ENCODE data around the gene MCRIP1. TPM values are rescaled to one million over a fixed set of nuclear protein-coding genes. Genes with fewer than 3 reads are reported as not detected.

MCRIP1 gene
- total and polyA plus RNA-seq, 2 of the 4 experiments (the other 2 are of a cell fraction): 56.5 to 164 TPM

DNA sequence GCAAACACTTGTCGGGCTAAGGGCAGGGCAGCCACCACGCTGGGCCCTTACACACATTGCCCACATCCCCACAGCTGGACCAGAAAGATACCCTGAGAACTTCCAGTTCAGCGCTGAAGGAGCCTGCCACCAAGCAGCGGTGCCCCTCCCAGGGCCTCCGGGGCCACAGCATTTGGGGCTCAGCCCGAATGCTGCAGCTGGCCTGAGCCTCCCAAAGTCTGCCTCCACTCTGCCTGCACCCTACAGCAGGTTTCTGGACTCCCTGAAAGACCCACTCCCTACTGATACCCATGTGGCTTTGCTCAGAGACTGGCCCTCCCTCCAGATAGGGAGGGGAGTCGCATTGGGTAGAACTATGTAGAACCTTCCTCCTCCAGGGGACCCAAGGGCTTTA lies 1.5 kb downstream of the MCRIP1 start:
- in situ Hi-C loops (cut with MboI; ENCODE audit: low sequenced_read_pairs): no loop called here
- H2BK15ac ChIP-seq (ENCODE audit: low read depth, low read length): no peak overlapping the region; the same call in 2 of the 3 replicates
- DNase-seq: no peak
- H3K79me1 ChIP-seq (ENCODE audit: low read depth in 1 of 2, low read length in 2 of 2): peaks cover 21 to 63% of the 10 kb centered on the region in 2 experiments
- 0 out of 2 replicates have a peak overlapping the region, but pooled peaks have one; percentile 93 for H3K9ac ChIP-seq (ENCODE audit: low read depth, low read length)
- CTCF ChIA-PET: no interaction called here
- H3K14ac ChIP-seq (replicated peaks; ENCODE audit: low read depth, low read length): no peak overlapping the region
- peaks cover 7% of the 10 kb centered on the region; the same call in 1 of the 2 replicates for H3K36me3 ChIP-seq (ENCODE audit: control insufficient read depth, insufficient read depth, low read length)
- dilution Hi-C loops (cut with HindIII; ENCODE audit: low sequenced_read_pairs, unreplicated experiment): no loop called here
- no peak overlapping the region; the same call in 1 of the 2 replicates for H3K27ac ChIP-seq (ENCODE audit: insufficient read depth, low read length)
- H4K20me1 ChIP-seq (ENCODE audit: insufficient read depth, low read length): peaks cover 29% of the 10 kb centered on the region
- peak overlapping the region; percentile 98 for H2AK9ac ChIP-seq (replicated peaks; ENCODE audit: low read depth, low read length, poor library complexity)
- H2BK5ac ChIP-seq (ENCODE audit: low read depth, low read length, poor library complexity, severe bottlenecking): no peak overlapping the region
- H3K23ac ChIP-seq (ENCODE audit: low read depth, low read length): peak overlapping the region; percentile 97
- H3K4me1 ChIP-seq (ENCODE audit: control insufficient read depth, insufficient read depth, low read length): peaks cover 15% of the 10 kb centered on the region
- no TSS peak for BruUV-seq (replicated peaks)
- no peak overlapping the region for H2BK20ac ChIP-seq (ENCODE audit: low read depth, low read length)
- peak overlapping the region; percentile 74 to 85; a peak in 3 of 4 replicates for H4K8ac ChIP-seq (ENCODE audit: low read depth in 2 of 2, low read length in 2 of 2)
- H3K56ac ChIP-seq (ENCODE audit: extremely low read depth, insufficient read depth, low read length): no peak overlapping the region
- intact Hi-C loops (cut with micrococcal nuclease): no loop called here
- H4K5ac ChIP-seq (ENCODE audit: low read depth, low read length): no peak overlapping the region
- WGBS, 2 experiments (ENCODE audit: extremely low coverage in 2 of 2, insufficient read length in 1 of 2): no CpG with 5 or more reads among the region's 7 CpGs
- H3K4ac ChIP-seq (ENCODE audit: low read depth, low read length): peak overlapping the region; percentile 85
- no peaks in the 10 kb centered on the region for H3K27me3 ChIP-seq (ENCODE audit: control insufficient read depth, insufficient read depth, low read length)
- H3K9me1 ChIP-seq (ENCODE audit: insufficient read depth, low read length): peaks cover 27% of the 10 kb centered on the region
- POLR2A ChIA-PET (ENCODE audit: unreplicated experiment): no interaction called here
- no peaks in the 10 kb centered on the region for H3K9me3 ChIP-seq (ENCODE audit: control insufficient read depth, insufficient read depth, low read length)
- H2BK120ac ChIP-seq (ENCODE audit: low read depth, low read length): no peak overlapping the region
- no peak overlapping the region for H3K4me3 ChIP-seq (ENCODE audit: insufficient read depth, low read depth, low read length)
- TF ChIP-seq CHD1 (IDR thresholded peaks at IDR 0.05; ENCODE audit: low read depth, low read length) (no peak), BHLHE40 (IDR thresholded peaks at IDR 0.05; ENCODE audit: low read depth, low read length) (no peak), NFE2L2 (IDR thresholded peaks at IDR 0.05; ENCODE audit: low read depth, low read length) (no peak), POLR2A (IDR thresholded peaks at IDR 0.05; ENCODE audit: low read depth, low read length) (no peak), MXI1 (IDR thresholded peaks at IDR 0.05; ENCODE audit: borderline replicate concordance, low read depth, low read length) (no peak)
- TF ChIP-seq, protein P1, sequence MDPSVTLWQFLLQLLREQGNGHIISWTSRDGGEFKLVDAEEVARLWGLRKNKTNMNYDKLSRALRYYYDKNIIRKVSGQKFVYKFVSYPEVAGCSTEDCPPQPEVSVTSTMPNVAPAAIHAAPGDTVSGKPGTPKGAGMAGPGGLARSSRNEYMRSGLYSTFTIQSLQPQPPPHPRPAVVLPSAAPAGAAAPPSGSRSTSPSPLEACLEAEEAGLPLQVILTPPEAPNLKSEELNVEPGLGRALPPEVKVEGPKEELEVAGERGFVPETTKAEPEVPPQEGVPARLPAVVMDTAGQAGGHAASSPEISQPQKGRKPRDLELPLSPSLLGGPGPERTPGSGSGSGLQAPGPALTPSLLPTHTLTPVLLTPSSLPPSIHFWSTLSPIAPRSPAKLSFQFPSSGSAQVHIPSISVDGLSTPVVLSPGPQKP (IDR thresholded peaks at IDR 0.05; ENCODE audit: borderline replicate concordance, low read depth, low read length): no peak
- peak overlapping the region; percentile 91; the same call in 1 of the 2 replicates for H2AK5ac ChIP-seq (ENCODE audit: low read depth, low read length)
- no peak overlapping the region for H4K91ac ChIP-seq (ENCODE audit: insufficient read depth, low read depth, low read length)
- peak overlapping the region; percentile 82 for H2AFZ ChIP-seq (replicated peaks; ENCODE audit: low read length, poor library complexity)
- H3K18ac ChIP-seq (ENCODE audit: low read depth, low read length): no peak overlapping the region
- peak overlapping the region; percentile 99 for H3K4me2 ChIP-seq (ENCODE audit: low read depth, low read length)
- ATAC-seq (ENCODE audit: low read depth): no peak
